DOHH2 (cell line): Measurements from ENCODE around the gene RIMKLB.

Experiments
- CTCF ChIP-seq: fragments of 200-600 bp; sonication (generic); IDR thresholded peaks from one replicate; pipeline ENCODE4 v1.5.1; 2014; ENCODE audit warnings: antibody characterized with exemption, mild to moderate bottlenecking, low read depth, low read length; ENCODE audit not compliant: poor library complexity, severe bottlenecking
- EZH2phosphoT487 ChIP-seq: fragments of 200-600 bp; sonication (generic); IDR thresholded peaks from 2 replicates; pipeline ENCODE4 v1.6.1; 2017; ENCODE audit warnings: borderline replicate concordance, mild to moderate bottlenecking, antibody characterized with exemption, low read length, moderate library complexity, mixed read lengths

GRCh38 chr12:8773461-8773860 lies 75.7 kb downstream of the RIMKLB start:
- TF ChIP-seq CTCF (no peak), EZH2phosphoT487 (no peak)
